ENCODE results near the gene FBXW11.

The FBXW11 gene

DNA sequence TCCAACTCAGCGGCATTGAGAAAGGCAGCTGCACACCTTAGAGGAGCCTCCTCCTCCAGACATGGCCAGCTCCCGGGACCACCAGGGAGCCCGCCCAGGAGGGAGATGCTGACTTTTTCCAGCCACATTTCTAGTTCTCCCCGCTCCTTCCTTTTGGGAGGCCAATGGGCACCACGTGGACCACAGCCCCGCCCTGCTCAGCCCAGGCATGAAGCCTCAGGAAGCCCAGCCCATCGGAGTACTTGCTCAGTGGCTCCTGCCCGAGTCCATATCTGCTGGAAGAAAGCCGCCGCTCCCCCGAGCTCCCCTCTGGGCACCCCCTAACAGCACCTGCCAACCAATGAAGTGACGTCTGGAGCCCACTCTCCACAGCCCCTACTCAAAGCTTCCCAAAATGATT, 168.4 kb downstream of the FBXW11 start:
- DNase-seq: no peak

DNA sequence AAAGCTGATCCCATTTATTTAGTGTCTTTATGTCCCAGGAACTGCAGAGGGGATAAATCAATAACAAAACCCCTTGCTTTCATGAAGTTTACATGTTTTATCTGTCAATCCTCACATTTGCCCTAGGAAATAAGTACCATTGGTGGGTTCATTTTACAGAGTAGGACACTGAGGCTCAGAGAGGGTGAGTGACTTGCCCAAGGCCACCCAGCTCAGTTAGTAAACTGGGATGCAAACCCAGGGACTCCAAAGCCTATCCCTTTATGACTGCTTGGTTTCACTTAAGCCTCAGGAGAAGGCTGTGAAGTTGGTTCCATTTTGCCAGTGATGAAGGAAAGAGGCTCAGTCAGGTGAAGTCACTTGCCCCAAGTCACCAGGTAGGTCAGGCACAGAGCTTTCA, 168.9 kb downstream of the FBXW11 start:
- no peak for DNase-seq

DNA sequence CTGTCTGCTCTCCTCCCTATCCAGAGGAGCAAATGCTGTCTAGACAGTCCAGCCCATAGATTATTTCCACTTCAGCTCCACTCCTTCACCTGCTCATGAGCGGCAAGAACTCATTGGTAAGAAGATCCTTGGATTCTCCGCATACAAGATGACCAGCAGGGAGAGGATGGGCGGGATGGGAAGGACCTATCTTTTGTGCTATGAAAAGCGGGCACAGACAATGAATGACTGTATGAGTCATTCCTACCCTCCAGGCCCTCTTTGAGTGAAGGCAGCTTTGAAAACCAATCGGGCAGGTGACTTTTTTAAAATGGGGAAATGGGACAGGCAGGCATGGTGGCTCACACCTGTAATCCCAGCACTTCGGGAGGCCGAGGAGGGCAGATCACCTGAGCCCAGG, 171.4 kb downstream of the FBXW11 start:
- DNase-seq: no peak

DNA sequence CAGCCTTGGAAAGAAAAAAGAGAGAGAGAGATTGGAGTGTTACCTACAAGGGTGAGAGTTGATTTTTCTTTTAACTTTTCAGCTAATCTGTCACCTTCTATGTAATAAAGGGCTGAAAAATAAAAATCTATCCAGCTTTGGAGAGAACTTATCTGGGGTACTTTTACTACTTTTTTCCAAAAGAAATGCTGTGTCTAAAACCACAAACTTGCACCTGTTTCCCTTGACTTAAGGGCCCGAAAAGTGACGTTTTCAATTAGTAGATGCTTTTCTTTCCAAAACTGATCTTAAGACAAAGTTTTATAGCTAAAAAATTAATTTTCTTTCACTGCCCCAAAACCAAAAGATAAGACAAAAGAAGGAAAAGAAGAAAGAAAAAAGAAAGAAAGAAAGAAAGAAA, 172.0 kb downstream of the FBXW11 start:
- DNase-seq: no peak

DNA sequence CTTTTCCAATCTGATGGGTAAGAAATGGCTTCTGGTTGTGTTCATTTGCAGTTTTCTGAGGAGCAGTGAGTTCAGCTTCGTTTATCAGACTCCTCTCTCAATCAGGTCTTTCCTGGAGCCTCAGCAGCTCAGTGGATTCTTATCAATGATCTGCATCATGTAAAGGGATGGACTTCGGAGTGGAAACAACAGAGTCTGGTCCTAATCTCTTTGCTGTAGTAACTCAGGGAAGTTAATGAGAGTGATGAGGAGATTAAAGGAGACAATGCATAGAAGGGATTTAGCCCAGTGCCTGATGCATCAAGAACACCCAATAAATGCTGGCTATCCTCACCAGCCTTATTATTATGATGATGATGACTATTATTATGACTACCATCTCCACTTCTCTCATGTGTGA, 173.7 kb downstream of the FBXW11 start:
- DNase-seq: no peak

DNA sequence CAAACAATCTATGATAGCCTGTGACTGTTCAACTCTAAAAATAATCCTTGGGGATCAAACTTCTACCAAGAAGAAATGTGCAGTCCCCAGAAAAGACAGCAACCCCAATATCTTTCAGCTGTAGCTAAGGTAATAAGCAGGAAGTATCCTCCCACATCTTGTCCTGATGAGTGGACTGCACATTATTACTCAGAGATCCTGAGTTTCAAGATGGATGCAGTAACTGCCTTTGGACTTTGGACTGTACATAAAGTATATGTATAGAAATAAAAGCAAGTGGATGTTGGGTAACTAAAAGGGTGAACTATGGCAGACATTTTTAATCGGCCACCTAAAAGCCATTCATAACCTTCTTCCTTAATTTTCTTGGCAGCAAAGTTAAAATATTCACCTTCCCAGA, 175.8 kb downstream of the FBXW11 start:
- DNase-seq: no peak

DNA sequence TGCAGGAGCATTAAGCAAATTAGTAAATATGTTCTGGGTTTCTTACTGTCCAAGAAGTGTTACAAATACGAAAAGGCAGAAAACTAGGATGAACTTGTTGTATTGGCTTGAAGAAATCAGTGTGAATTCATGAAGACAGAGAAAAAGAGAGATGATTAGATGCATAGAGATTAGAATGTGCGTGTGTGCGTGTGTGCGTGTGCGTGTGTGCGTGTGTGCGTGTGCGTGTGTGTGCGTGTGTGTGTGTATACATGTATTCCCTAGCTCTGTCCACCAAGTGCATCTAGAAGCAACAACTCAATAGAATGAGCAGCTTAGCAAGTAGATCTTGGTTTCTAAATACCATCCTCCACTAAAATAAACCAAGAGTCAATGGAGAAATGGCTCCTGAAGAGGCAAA, 179.3 kb downstream of the FBXW11 start:
- no peak for DNase-seq

DNA sequence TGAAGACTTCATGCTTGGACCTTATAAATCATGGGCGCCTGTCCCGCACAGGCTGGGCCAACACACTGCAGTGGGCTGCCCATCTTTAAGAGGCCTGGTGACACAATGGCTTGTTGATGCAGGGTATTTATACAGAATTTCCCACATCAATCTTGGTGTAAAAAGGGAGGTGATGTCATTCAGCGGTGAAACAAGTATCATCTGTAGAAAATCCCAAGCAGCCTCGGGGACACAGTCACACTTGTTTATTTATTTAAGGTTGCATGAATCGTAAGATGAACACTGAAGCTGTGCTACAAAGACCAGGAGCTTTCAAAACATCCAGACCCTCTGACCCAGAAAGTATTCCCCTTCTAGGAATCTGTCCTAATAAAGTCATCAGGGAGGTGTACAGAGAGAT, 180.3 kb downstream of the FBXW11 start:
- no peak for DNase-seq

DNA sequence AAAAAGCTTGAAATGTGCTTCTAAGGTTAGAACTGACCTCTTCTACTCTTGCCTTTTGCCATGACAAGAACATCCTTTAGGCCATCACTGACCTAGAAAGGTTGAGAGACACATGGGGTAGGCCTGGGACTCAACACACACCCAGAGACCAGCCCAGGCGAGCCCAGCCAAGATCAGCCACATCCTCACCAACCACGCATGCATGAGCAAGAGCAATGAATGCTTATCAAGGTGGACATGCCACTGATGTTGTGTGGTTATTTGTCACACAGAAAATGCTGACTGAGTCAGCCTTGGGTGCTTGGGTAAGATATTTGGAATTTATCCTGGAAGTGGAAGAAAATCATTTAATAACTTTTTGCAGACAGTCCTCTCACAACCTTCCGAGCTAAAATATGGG, 181.4 kb downstream of the FBXW11 start:
- no peak for DNase-seq

DNA sequence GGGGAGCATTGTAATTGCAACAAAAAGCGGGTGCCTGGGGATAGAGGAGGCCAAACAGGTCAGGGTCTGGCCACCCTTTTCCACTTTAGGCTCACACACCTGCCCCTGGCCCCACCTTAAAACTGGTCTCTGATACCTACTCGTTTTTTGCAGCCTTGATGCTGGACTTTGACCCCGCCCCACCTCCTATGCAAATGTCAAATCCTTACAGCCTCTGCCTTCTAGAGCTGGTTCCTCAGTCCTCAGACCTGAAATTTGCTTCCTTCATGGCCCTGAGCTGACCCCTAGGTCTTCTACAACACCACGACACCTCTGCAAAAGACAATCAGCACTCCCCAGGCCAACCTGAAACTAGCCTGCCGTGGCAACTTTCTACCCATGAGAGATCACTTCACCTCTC, 183.2 kb downstream of the FBXW11 start:
- DNase-seq: no peak

DNA sequence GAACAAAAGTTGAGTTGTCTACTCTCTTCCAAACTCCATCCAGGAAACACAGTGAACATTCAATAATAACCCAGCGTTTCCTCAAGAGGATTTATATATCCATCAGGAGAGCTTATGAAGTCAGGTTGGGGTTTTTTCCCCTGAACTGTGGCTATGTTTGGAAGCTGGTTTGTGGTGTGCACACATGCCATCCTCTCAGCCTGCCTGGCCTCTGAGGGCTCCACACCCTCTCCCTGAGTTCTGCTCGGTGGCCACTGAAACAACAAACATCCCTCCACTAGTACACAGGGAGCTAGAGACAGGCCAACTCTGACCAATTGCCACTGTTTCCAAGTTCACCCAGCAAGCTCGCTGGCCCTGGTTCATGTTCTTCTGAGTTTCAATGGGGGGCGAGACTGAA, 185.2 kb downstream of the FBXW11 start:
- DNase-seq: no peak

DNA sequence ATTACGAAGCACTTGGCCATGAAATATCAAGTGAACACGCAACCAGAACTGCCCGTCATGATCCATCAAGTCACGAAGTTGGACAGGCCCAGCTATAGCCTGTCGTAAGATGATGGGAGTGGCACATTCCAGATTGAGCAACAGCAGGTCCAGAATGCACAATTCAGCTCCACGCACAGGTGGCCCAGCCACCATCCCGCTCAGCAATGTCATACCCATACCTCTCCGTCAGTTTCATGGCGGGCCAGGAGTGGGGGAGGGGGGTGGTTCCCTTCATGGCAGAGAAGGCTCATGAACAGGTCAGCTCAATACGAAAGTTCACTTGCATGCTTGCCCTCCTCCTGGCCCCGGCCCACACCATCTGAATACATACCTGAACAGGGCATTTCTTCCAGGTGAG, 185.9 kb downstream of the FBXW11 start:
- DNase-seq: no peak

DNA sequence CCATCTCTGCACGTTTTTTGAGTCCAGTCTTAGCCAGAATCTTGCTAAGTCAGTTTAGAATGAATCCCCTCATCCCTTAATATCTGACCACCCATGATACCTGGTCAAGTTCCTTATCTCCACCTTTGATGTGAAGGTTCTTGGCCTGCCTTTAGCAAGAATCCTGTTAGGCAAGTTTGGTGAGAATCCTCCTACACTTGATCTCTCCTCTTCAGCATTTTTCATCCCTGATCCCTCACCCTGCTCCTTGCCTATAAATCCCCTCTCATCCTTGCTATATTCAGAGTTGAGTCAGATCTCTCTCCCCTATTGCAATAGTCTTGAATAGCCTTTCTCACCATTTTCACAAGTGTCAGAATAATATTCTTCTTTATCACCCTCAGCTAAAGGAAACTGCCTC, 189.8 kb downstream of the FBXW11 start:
- no peak for DNase-seq

DNA sequence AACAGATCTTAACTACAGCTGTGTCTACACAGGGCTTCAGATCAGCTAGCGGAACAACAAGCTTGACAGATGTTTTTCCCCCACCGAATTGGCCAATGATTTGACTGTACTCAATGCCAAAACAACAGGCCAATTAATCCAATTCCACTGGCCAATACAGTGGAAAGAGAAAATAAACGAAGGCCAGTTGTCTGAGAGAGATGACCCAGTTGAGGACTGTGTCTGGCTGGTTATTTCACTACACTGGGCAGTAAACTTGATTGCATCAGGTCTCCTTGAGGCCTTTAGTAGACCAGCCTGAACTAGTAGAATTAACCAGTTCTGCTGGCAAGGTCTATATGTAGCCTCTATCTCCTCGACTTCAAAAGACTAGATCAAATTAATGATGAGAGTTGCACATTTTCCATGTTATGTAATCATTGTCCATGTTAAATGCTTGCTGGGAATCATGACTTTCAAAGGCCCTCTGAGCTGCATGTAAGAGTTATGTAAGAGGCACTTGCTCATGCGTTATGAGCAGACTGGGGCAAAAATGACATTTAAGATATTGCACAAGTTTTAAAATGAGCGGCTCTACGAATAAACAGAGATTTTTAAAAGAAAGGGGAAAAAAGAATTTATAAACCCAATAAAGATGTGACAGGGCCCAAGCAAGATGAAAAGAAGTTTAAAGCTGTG, 192.5 kb downstream of the FBXW11 start:
- no peak for DNase-seq

DNA sequence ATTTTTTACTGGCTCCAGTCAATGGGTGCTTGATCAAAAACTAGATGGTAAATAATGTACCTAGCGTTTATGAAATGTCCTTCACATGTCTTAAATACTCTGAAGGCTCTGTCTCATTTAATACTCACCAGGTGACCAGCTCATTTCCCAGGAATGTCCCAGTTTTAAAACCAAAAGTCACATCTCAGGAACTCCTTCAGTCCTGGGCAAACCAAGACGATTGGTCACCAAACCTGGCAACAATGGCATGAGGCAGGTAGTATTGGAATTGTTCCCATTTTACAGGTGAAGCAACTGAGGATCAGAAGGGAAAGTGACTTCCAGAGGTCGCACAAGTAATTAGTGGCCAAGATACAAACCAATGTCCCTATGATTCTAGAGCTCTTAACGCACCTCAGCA, 193.2 kb downstream of the FBXW11 start:
- DNase-seq: no peak
